ENCODE results near the gene NIPSNAP3A. TPM values are rescaled to one million over a fixed set of nuclear protein-coding genes. Genes with fewer than 3 reads are reported as not detected.

The NIPSNAP3A gene
- total RNA-seq, 1 donor from 2014 or later: 25.1 TPM

- Mint-ChIP-seq H3K4me1 (ENCODE audit: unreplicated experiment) (no peaks in the 10 kb centered on the region), H3K27ac (ENCODE audit: unreplicated experiment) (no peak overlapping the region), H3K9me3 (ENCODE audit: unreplicated experiment) (no peaks in the 10 kb centered on the region), H3K4me3 (ENCODE audit: unreplicated experiment) (peak overlapping the region; percentile 51), H3K36me3 (ENCODE audit: low read depth, unreplicated experiment) (peaks cover 73% of the 10 kb centered on the region), H3K27me3 (ENCODE audit: unreplicated experiment) (peaks cover 4% of the 10 kb centered on the region)
- no peak for DNase-seq (ENCODE audit: low spot score)
- no peak for TF ChIP-seq CTCF (IDR thresholded peaks at IDR 0.05; ENCODE audit: unreplicated experiment)
Measured at GRCh38 chr9:104802110-104802509, 54.6 kb downstream of the NIPSNAP3A start.

GRCh38 chr9:104802906-104803305 is 55.4 kb downstream of the NIPSNAP3A start:
- H3K27ac Mint-ChIP-seq (ENCODE audit: unreplicated experiment): no peak overlapping the region
- TF ChIP-seq CTCF (IDR thresholded peaks at IDR 0.05; ENCODE audit: unreplicated experiment): no peak
- no peaks in the 10 kb centered on the region for H3K9me3 Mint-ChIP-seq (ENCODE audit: unreplicated experiment)
- no peak for DNase-seq (ENCODE audit: low spot score)
- peak overlapping the region; percentile 48 for H3K4me3 Mint-ChIP-seq (ENCODE audit: unreplicated experiment)
- H3K27me3 Mint-ChIP-seq (ENCODE audit: unreplicated experiment): peaks cover 4% of the 10 kb centered on the region
- peaks cover 69% of the 10 kb centered on the region for H3K36me3 Mint-ChIP-seq (ENCODE audit: low read depth, unreplicated experiment)
- H3K4me1 Mint-ChIP-seq (ENCODE audit: unreplicated experiment): no peaks in the 10 kb centered on the region

- Mint-ChIP-seq H3K36me3 (ENCODE audit: low read depth, unreplicated experiment) (peaks cover 67% of the 10 kb centered on the region), H3K27me3 (ENCODE audit: unreplicated experiment) (peaks cover 4% of the 10 kb centered on the region), H3K4me1 (ENCODE audit: unreplicated experiment) (no peaks in the 10 kb centered on the region), H3K4me3 (ENCODE audit: unreplicated experiment) (peak overlapping the region; percentile 31), H3K27ac (ENCODE audit: unreplicated experiment) (no peak overlapping the region), H3K9me3 (ENCODE audit: unreplicated experiment) (no peaks in the 10 kb centered on the region)
- DNase-seq (ENCODE audit: low spot score): no peak
- TF ChIP-seq CTCF (IDR thresholded peaks at IDR 0.05; ENCODE audit: unreplicated experiment): no peak
Measured at GRCh38 chr9:104805441-104805840, 58.0 kb downstream of the NIPSNAP3A start.

GRCh38 chr9:104808035-104808614 is 60.6 kb downstream of the NIPSNAP3A start:
- Mint-ChIP-seq H3K27ac (ENCODE audit: unreplicated experiment) (no peak overlapping the region), H3K36me3 (ENCODE audit: low read depth, unreplicated experiment) (peaks cover 71% of the 10 kb centered on the region), H3K4me1 (ENCODE audit: unreplicated experiment) (no peaks in the 10 kb centered on the region), H3K4me3 (ENCODE audit: unreplicated experiment) (no peak overlapping the region), H3K9me3 (ENCODE audit: unreplicated experiment) (no peaks in the 10 kb centered on the region), H3K27me3 (ENCODE audit: unreplicated experiment) (peaks cover 4% of the 10 kb centered on the region)
- no peak for DNase-seq (ENCODE audit: low spot score)
- no peak for TF ChIP-seq CTCF (IDR thresholded peaks at IDR 0.05; ENCODE audit: unreplicated experiment)

Other genes with a start within 250 kb of the NIPSNAP3A start
- not detected for gene OR13F1, start 243.4 kb upstream of the NIPSNAP3A start, total RNA-seq (ENCODE audit: unreplicated experiment)
- not detected for gene OR13C4, start 220.5 kb upstream of the NIPSNAP3A start, total RNA-seq (ENCODE audit: unreplicated experiment)
- gene OR13C3, start 210.8 kb upstream of the NIPSNAP3A start, total RNA-seq (ENCODE audit: unreplicated experiment): not detected
- not detected for gene OR13C8, start 178.5 kb upstream of the NIPSNAP3A start, total RNA-seq (ENCODE audit: unreplicated experiment)
- not detected for gene OR13C5, start 148.3 kb upstream of the NIPSNAP3A start, total RNA-seq (ENCODE audit: unreplicated experiment)
- gene OR13C2, start 142.1 kb upstream of the NIPSNAP3A start, total RNA-seq (ENCODE audit: unreplicated experiment): not detected
- not detected for gene OR13C9, start 129.5 kb upstream of the NIPSNAP3A start, total RNA-seq (ENCODE audit: unreplicated experiment)
- not detected for gene OR13D1, start 53.2 kb upstream of the NIPSNAP3A start, total RNA-seq (ENCODE audit: unreplicated experiment)
- gene NIPSNAP3B, start 16.4 kb downstream of the NIPSNAP3A start, total RNA-seq (ENCODE audit: unreplicated experiment): 2.3 TPM
- gene ABCA1, start 180.5 kb downstream of the NIPSNAP3A start, total RNA-seq (ENCODE audit: unreplicated experiment): 171 TPM

All from endothelial cell (in vitro differentiated cells).